ENCODE measurements around the gene RNASE2. TPM values are rescaled to one million over a fixed set of nuclear protein-coding genes. Genes with fewer than 3 reads are reported as not detected.
"Not testable (repeated sequence)": the region's sequence is repeated elsewhere in the genome, so short reads cannot be mapped to it uniquely, and the experiment has no call there.

RNASE2 gene
- total RNA-seq, 6 donors from 2014 or later = 1.3 to 8.3 (median 4.9) TPM; not detected in 1

DNA sequence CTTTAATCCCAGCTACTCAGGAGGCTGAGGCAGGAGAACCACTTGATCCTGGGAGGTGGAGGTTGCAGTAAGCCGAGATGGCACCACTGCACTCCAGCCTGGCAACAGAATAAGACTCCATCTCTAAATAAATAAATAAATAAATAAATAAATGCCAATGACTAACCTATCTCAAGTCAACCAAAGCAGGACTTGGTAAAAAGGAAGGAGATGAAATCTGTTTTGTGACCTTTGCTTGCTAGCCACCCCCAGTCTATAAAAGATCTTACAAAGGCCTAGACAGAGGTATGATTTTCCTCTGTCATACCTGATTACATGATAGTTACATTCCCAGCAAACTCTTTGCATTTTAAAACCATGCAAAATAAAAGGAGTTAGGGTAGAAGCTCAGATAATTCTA lies 21.0 kb downstream of the RNASE2 start:
- ATAC-seq (ENCODE audit: low FRiP score in 2 of 2) (no peak), DNase-seq (no peak)
- Histone ChIP-seq H3K27me3 (no peaks in the 10 kb centered on the region), H3K9me3 (no peaks in the 10 kb centered on the region), H3K27ac (no peak overlapping the region), H3K4me1 (peaks cover 0 to 8% (median 2%) of the 10 kb centered on the region in 4 donors), H3K4me3 (no peak overlapping the region), H3K36me3 (no peaks in the 10 kb centered on the region)
- TF ChIP-seq EP300 (IDR thresholded peaks at IDR 0.05) = no peak
- WGBS, 2 donors = 100% methylated on average over 1 of the region's 1 CpG

DNA sequence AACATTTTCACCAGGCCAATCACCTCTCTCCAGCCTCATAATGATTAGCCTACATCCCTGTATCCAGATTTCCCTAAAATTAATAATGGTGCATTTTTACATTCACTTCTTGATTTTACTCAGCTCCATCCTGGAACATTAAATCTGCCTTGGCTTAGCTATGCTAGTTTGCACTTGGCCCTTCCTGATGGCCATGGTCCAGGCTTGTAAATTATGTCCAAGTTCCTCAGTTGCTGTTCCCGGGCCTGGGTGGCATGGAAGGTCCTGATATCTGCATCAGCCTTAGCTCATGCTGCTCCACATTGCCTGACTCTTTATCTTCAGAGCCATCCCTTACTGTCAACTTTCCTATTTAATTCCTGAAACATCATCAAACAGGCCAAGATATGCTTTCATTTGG lies 23.4 kb downstream of the RNASE2 start:
- DNase-seq = no peak
- WGBS, 2 donors = 56 to 67% methylated on average over 1 of the region's 1 CpG
- no peak for ATAC-seq (ENCODE audit: low FRiP score in 2 of 2)
- Histone ChIP-seq H3K27me3 (no peaks in the 10 kb centered on the region), H3K9me3 (no peaks in the 10 kb centered on the region), H3K36me3 (no peaks in the 10 kb centered on the region), H3K4me1 (no peaks in the 10 kb centered on the region), H3K27ac (no peak overlapping the region), H3K4me3 (no peak overlapping the region)
- TF ChIP-seq, protein P1, sequence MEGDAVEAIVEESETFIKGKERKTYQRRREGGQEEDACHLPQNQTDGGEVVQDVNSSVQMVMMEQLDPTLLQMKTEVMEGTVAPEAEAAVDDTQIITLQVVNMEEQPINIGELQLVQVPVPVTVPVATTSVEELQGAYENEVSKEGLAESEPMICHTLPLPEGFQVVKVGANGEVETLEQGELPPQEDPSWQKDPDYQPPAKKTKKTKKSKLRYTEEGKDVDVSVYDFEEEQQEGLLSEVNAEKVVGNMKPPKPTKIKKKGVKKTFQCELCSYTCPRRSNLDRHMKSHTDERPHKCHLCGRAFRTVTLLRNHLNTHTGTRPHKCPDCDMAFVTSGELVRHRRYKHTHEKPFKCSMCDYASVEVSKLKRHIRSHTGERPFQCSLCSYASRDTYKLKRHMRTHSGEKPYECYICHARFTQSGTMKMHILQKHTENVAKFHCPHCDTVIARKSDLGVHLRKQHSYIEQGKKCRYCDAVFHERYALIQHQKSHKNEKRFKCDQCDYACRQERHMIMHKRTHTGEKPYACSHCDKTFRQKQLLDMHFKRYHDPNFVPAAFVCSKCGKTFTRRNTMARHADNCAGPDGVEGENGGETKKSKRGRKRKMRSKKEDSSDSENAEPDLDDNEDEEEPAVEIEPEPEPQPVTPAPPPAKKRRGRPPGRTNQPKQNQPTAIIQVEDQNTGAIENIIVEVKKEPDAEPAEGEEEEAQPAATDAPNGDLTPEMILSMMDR (IDR thresholded peaks at IDR 0.05) = no peak
- TF ChIP-seq POLR2AphosphoS5 (IDR thresholded peaks at IDR 0.05) (no peak), EP300 (IDR thresholded peaks at IDR 0.05) (no peak), POLR2A (IDR thresholded peaks at IDR 0.05) (no peak)

DNA sequence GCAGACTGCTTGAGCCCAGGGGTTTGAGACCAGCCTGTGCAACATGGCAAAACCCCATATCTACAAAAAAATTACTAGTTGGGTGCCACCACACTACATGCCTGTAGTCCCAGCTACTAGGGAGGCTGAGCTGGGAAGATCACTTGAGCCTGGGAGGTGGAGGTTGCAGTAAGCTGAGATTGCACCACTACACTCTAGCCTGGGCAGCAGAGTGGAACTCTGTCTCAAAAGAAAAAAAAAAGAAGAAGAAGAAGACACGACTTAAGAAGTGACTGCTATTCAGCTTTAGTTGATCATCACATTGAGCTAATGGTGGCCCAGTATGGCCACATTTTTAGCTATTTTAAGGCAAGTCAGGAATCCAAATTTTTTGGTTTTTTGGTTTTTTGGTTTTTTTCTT lies 25.6 kb downstream of the RNASE2 start:
- H3K27me3 ChIP-seq = no peaks in the 10 kb centered on the region
- ATAC-seq (ENCODE audit: low FRiP score in 2 of 2) (no peak), DNase-seq (no peak)
- no peak overlapping the region for H3K27ac ChIP-seq
- no peaks in the 10 kb centered on the region for H3K9me3 ChIP-seq
- no peak overlapping the region for H3K4me3 ChIP-seq
- H3K36me3 ChIP-seq = no peaks in the 10 kb centered on the region
- no peaks in the 10 kb centered on the region for H3K4me1 ChIP-seq
- WGBS, 2 donors = 76 to 85% methylated on average over 1 of the region's 1 CpG
- TF ChIP-seq POLR2AphosphoS5 (IDR thresholded peaks at IDR 0.05) (no peak), EP300 (IDR thresholded peaks at IDR 0.05) (no peak), POLR2A (IDR thresholded peaks at IDR 0.05) (no peak)
- TF ChIP-seq, protein P1 (IDR thresholded peaks at IDR 0.05) = no peak

DNA sequence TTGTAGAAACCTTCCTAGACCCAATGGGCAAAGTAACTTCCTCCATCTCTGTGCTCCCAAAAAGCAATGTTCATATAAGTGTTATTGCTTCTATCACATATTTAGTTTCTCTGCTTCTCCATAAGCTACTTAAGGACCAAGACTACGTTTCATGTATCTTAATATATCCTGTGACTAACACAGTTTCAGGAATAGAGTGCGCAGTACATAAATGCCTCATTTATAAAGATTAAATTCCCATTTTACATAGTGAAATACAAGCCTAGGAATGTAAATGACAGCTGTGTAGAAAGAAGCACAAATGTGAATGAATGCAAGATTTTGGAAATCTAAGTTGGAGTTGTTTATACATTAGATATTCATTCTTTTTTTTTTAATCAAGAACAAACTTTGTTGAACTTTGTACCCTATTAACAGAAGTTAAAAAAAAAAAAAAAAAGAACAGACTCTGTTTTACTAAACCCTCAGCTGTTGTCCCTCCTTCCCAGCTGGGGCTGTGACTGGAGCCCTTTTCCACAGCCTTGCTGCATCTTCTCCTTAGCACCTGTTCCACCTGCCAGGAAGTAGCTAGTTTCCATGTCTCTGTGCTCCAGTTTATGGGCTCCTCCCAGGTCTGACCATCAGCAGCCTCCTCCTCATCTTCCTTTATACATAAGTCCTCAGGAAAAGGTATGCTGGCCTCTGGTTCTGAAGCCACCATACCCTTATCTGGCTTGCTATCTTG lies 27.5 kb downstream of the RNASE2 start:
- Histone ChIP-seq H3K36me3 (no peaks in the 10 kb centered on the region), H3K4me1 (peaks cover 0 to 5% (median 0%) of the 10 kb centered on the region in 4 donors), H3K9me3 (no peaks in the 10 kb centered on the region), H3K4me3 (no peak overlapping the region), H3K27ac (no peak overlapping the region), H3K27me3 (no peaks in the 10 kb centered on the region)
- no peak for DNase-seq
- TF ChIP-seq POLR2AphosphoS5 (IDR thresholded peaks at IDR 0.05) (no peak), EP300 (IDR thresholded peaks at IDR 0.05) (no peak), POLR2A (IDR thresholded peaks at IDR 0.05) (no peak)
- WGBS, 2 donors = 75 to 83% methylated on average over 2 of the region's 2 CpGs
- no peak for ATAC-seq (ENCODE audit: low FRiP score in 2 of 2)

DNA sequence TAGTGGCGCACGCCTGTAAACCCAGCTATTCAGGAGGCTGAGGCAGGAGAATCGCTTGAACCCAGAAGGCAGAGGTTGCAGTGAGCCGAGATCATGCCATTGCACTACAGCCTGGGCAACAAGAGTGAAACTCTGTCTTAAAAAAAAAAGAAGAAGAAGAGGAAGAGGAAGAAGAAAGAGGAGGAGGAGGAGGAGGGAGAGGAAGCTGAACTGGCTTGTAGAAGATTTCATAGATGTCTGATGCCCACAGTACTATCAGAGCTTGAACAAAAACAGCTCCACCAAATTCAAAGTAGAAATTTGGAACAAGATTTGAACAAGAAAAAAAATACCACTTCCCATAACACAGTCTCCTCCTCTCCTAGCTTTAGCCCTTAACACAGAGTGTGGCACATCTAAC lies 30.4 kb downstream of the RNASE2 start:
- H3K27ac ChIP-seq; H3K4me3 ChIP-seq; H3K9me3 ChIP-seq; DNase-seq; ATAC-seq (ENCODE audit: low FRiP score in 2 of 2); H3K36me3 ChIP-seq; H3K27me3 ChIP-seq: not testable (repeated sequence)
- H3K4me1 ChIP-seq = peaks cover 13 to 15% (median 14%) of the 10 kb centered on the region in 4 donors
- 86 to 92% methylated on average over 4 of the region's 4 CpGs for WGBS, 2 donors

DNA sequence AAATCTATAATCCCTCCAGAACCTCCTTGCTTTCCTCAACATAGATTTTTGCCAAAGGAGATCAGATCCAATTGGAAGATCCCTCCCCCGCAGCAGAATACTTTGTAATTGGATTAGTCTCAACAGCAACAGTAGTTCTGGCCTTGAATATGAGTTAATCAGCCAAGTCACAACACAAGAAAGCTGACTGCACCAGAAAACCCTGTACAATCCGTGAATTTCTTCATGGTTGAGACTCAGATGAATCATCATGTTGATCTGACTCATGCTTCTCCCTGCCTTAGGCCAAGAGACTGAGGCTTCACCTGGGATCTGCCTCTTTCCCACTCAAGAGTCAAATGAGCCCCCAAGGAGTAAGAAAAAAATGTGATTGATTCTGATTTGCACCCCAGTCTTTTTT lies 31.5 kb downstream of the RNASE2 start:
- Histone ChIP-seq H3K27me3 (no peaks in the 10 kb centered on the region), H3K36me3 (peaks cover 0 to 4% (median 2%) of the 10 kb centered on the region in 4 donors), H3K9me3 (no peaks in the 10 kb centered on the region), H3K27ac (no peak overlapping the region), H3K4me3 (no peak overlapping the region), H3K4me1 (peaks cover 24 to 26% (median 26%) of the 10 kb centered on the region in 4 donors)
- TF ChIP-seq POLR2A (IDR thresholded peaks at IDR 0.05) (no peak), POLR2AphosphoS5 (IDR thresholded peaks at IDR 0.05) (no peak), EP300 (IDR thresholded peaks at IDR 0.05) (no peak)
- peak in 1 of 2 donors; percentile 76 for ATAC-seq (ENCODE audit: low FRiP score in 2 of 2)
- DNase-seq = no peak
- 47 to 56% methylated on average over 2 of the region's 2 CpGs for WGBS, 2 donors

Data from upper lobe of left lung (tissue), 6 donors.